PC-3 (cell line): Measurements from ENCODE around the gene GK.

ENCODE experiments used
- CTCF ChIP-seq: fragments of 300-600 bp; sonication (generic); conservative IDR thresholded peaks from 2 replicates; pipeline ENCODE4 v1.5.1; 2017; ENCODE audit warnings: antibody characterized with exemption, low read depth, mild to moderate bottlenecking, low read length
- EZH2 ChIP-seq: fragments of 300-600 bp; sonication (generic); IDR thresholded peaks from one replicate; pipeline ENCODE4 v1.6.1; 2017; ENCODE audit warnings: antibody characterized with exemption, mild to moderate bottlenecking, low read length; ENCODE audit not compliant: unreplicated experiment
- EZH2phosphoT487 ChIP-seq: fragments of 300-600 bp; sonication (generic); IDR thresholded peaks from 2 replicates; pipeline ENCODE4 v1.6.1; 2018; ENCODE audit warnings: mild to moderate bottlenecking, antibody characterized with exemption, low read length, borderline replicate concordance

- TF ChIP-seq CTCF (peak; percentile 81), EZH2phosphoT487 (no peak), EZH2 (no peak)
Measured at GRCh38 chrX:30713061-30713525, 59.9 kb downstream of the GK start.
